Loucy (cell line): Measurements from ENCODE around the gene PITPNC1.

Experiments
- EZH2phosphoT487 ChIP-seq: fragments of 200-600 bp; IDR thresholded peaks from 2 replicates; pipeline ENCODE4 v1.6.1; 2018; ENCODE audit warnings: antibody characterized with exemption, mild to moderate bottlenecking, moderate library complexity, borderline replicate concordance
- TF ChIP-seq, protein P1 (sequence below): fragments of 200-600 bp; sonication (generic); conservative IDR thresholded peaks from 2 replicates; pipeline ENCODE4 v1.5.1; 2014; ENCODE audit warnings: mild to moderate bottlenecking, antibody characterized with exemption, low read length

DNA sequence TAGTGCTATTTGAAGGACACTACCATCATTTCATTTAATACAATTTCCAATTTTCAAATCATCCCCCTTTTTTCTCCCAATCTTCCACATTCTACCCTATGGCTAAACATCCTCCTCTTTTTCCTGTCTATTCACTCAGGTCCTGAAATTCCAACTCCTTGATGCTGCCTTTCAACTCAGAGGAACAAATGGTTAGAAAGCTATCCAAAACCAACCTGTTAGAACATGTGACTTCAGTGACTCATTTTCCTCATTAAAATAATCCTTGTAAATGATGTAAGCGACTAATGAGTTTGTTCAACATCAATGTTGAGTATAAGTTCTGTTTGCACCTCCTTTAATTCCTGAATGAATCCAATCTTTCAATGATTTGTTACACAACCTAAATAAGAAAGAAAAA lies 16.2 kb upstream of the PITPNC1 start:
- TF ChIP-seq, protein P1, sequence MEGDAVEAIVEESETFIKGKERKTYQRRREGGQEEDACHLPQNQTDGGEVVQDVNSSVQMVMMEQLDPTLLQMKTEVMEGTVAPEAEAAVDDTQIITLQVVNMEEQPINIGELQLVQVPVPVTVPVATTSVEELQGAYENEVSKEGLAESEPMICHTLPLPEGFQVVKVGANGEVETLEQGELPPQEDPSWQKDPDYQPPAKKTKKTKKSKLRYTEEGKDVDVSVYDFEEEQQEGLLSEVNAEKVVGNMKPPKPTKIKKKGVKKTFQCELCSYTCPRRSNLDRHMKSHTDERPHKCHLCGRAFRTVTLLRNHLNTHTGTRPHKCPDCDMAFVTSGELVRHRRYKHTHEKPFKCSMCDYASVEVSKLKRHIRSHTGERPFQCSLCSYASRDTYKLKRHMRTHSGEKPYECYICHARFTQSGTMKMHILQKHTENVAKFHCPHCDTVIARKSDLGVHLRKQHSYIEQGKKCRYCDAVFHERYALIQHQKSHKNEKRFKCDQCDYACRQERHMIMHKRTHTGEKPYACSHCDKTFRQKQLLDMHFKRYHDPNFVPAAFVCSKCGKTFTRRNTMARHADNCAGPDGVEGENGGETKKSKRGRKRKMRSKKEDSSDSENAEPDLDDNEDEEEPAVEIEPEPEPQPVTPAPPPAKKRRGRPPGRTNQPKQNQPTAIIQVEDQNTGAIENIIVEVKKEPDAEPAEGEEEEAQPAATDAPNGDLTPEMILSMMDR = no peak
- TF ChIP-seq EZH2phosphoT487 = no peak
